LNCaP clone FGC (cell line): ENCODE data around the gene PFDN2.

Experiments used
- DNase-seq: peaks from one replicate; pipeline ENCODE4 v3.0.0-alpha.2; 2011; ENCODE audit warnings: low read depth
- H3K4me3 ChIP-seq: 2 replicates; pipeline ENCODE4 v1.5.1; 2011; ENCODE audit warnings: mild to moderate bottlenecking, low read depth, low read length, control low read depth
- TF ChIP-seq, protein P1 (sequence below): IDR thresholded peaks from 2 replicates; pipeline ENCODE4 v1.5.1; 2012; ENCODE audit warnings: mild to moderate bottlenecking; ENCODE audit not compliant: control insufficient read depth, insufficient read depth; ENCODE audit errors: extremely low read depth

Gene PFDN2

DNA sequence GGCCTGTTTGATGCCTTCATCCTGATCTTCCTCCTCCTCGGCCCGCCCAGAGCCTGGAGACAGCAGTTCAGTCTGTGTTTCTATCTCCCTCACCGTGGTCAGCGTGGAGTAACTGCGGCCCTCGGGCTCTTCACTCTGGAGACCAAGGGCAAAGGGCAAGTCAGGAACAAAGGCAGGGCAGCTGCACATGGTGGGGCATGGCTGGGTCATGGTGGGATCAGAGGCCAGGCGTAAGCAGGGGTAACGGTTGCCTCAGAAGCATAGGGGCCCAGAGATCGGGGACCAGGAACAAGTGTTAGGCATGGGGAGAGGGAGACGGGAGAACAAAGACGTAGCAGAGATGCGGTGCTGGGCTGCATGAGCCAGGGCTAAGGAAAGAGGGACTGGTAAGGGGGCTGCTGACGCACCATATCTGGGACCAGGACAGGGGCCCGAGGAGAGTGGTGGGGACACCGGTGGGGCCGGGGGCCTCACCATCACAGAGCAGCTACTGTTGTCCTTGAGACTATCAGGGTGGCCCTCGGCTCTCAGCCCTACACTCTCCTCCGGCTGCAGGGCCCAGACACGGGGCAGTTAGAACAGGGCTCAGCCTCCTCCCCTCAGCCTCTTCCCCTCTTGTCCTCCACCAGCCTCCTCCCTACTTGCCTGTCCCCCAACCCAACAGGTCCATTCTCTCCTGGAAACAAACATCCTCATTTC lies 44.9 kb downstream of the PFDN2 start:
- no peak overlapping the region for H3K4me3 ChIP-seq
- DNase-seq, result no peak
- TF ChIP-seq, protein P1, sequence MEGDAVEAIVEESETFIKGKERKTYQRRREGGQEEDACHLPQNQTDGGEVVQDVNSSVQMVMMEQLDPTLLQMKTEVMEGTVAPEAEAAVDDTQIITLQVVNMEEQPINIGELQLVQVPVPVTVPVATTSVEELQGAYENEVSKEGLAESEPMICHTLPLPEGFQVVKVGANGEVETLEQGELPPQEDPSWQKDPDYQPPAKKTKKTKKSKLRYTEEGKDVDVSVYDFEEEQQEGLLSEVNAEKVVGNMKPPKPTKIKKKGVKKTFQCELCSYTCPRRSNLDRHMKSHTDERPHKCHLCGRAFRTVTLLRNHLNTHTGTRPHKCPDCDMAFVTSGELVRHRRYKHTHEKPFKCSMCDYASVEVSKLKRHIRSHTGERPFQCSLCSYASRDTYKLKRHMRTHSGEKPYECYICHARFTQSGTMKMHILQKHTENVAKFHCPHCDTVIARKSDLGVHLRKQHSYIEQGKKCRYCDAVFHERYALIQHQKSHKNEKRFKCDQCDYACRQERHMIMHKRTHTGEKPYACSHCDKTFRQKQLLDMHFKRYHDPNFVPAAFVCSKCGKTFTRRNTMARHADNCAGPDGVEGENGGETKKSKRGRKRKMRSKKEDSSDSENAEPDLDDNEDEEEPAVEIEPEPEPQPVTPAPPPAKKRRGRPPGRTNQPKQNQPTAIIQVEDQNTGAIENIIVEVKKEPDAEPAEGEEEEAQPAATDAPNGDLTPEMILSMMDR, result no peak

DNA sequence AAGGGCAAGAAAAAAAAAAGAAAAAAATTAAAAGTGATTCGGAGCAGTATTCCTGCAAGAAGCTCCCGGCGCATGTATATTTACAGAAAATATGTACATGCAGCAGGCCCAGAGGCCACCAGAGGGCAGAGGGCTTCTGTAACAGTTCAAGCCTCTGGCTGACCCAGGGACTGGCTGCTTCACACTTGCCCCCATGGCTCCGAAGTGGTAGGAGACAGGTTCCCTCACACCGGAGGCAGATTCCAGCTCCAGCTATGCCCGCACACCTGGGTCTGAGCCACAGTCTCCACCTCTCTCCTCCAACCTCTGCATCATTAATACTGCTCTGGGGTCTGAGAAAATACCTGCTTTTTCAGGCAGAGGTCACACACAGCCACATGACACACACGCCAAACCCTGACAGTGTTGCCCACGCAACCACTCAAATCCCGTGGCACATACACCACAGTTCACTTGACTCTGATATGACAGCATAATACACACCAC lies 45.9 kb downstream of the PFDN2 start:
- DNase-seq, result peak; percentile 34
- H3K4me3 ChIP-seq, result no peak overlapping the region
- TF ChIP-seq, protein P1, result peak; percentile 77

DNA sequence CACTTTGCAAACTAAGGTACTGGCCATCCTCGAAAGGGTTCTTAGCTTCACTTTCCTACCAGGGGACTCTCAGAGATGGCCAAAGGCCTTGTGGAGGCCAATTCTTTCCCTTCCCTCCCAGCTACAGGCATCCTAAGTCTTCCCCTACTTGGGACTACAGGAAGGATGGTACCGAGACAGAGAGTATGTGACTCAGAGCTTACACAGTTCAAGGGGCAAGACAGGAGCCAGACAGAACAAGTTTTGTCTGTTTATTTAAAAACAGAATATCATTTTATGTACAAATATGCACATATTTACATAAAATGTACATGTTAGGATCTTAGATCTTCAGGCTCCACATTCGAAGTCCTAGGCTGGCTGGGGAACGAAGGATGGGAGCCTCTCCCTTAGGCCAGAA lies 47.1 kb downstream of the PFDN2 start:
- no peak for DNase-seq
- no peak overlapping the region for H3K4me3 ChIP-seq
- TF ChIP-seq, protein P1, result no peak

DNA sequence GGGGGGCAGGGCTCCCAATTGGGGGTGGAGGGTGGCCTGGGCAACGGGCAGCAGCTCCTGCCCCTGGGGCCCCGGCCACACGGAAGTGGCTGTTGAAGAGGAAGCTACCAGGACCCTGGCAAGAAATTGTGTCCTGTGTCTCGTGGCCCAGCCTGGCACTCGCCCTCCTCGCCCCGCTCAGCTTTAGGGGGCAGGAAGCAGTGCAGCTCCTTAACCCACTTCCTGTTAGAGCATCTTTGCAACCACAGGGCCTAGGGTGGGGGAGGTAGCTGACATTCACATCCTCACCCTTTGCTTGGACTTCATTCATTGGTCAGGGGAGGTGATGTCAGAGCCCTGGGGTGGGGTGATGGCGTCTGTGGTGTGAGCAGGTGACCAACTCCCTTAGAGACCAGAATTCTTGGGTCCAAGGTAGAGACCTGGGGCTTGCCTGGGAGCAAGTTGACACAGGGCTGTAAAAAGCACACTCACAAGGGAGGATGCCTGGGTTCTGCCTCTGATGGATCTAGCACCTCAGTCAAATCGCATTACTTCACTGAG lies 48.0 kb downstream of the PFDN2 start, which contains the start of gene ARHGAP30:
ARHGAP30 (minus strand) TSS at position 161 of the 540 bp plus-strand sequence. CDS start 267 bp downstream, outside the sequence.
- no peak within 1 kb of the TSS for H3K4me3 ChIP-seq
- DNase-seq, result no peak
- TF ChIP-seq, protein P1, result no peak

DNA sequence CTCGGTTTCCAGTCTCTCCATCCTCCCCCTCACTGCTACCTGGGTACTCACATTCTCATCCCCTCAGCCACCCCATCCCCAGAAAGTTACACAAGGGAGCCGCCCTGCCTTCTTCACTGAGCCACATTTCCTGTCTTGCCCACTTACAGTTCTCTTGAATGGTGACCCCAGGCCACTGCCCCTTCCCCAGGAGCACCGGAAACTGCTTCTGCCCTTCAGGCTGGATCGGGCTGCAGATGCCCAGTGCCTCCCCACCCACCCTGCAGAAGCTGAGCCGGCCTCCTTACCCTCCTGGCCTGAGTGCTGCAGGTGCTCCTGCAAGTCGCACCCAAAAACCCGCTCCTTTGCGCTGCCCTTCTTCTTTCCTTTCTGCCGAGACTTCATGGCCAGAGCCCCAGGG lies 48.6 kb downstream of the PFDN2 start:
- TF ChIP-seq, protein P1, result no peak
- no peak overlapping the region for H3K4me3 ChIP-seq
- no peak for DNase-seq

DNA sequence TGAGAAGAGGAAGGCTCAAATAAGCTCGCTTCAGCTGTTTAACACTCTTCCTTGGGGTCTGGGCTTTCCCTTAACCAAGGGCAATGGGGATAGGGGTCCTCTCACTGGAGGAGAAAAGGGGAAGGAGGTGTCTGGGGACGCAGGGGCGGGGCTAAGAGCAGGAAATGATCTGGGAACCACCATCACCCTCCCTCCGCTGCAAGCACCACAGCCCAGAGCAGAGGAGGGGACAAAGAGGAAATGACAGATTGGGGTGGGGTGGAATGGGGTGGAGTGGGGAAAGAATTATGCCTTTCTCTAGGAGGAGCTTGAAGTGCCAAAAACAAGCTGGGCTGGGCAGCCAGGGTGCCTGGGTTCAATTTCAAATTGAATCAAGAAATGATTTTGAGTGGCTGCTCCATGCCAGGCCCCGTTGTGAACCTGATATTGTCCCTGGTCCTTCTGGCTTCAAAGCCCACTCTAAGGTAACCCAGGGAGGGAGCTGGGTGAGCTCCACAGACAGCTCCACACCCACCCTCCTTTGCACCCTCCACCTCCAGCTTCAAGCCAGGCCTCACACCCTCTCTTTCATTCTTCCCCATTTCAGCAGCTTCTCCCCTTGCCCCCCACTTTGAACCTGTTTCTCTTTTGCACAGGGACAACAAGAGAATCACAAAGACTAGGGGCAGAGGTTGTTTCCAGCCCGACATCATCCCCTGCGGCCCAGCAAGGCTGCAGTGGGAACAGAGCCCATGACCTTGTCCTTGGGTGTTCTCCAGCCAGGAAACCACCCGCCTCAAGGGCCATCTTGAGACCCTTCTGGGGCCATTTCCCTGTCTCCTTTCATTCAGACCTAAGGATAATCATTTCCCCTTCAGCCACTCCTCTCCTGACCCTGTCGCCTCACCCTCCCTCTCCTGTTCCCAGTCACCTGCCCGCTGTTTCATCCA lies 49.3 kb downstream of the PFDN2 start:
- no peak overlapping the region for H3K4me3 ChIP-seq
- TF ChIP-seq, protein P1, result no peak
- no peak for DNase-seq
